DMS79 (cell line): ENCODE measurements around the gene CACNB4.
"Not testable (repeated sequence)": the region's sequence is repeated elsewhere in the genome, so short reads cannot be mapped to it uniquely, and the experiment has no call there.

Experiments used
- DNase-seq: peaks from one replicate; lab custom pipeline; 2025; lab: John Stamatoyannopoulos, UW

The CACNB4 gene

DNA sequence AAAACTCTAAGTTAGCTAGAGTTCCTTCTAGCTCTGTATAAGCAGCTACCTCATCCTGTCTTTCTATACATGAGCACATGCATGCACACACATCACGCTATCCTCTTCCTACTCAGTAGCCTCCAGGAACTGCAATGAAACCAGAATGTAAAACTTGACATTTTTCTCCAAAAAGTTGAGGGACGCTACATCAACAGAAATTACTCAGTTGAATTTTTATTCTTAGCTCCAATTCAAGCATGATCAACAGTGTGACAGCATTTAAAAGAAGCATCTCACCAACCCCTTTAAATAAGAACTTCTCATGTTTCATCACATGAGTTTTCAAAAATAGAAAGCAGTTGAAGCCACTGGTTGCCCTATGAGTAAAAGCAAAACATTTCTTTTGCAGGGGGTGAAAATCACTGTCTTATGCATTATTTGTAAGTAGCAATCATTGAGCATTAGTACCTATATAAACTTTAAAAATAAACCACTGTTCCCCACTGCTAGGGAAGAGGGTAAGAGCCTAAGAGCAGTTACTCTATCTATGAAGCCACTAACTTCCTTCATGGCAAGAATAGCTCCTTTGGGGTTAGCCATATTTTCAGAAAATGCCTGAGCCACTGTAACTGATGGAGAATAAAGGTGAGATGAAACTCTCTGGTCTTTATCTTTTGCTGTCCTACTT, 192.7 kb downstream of the CACNB4 start:
- no peak for DNase-seq

DNA sequence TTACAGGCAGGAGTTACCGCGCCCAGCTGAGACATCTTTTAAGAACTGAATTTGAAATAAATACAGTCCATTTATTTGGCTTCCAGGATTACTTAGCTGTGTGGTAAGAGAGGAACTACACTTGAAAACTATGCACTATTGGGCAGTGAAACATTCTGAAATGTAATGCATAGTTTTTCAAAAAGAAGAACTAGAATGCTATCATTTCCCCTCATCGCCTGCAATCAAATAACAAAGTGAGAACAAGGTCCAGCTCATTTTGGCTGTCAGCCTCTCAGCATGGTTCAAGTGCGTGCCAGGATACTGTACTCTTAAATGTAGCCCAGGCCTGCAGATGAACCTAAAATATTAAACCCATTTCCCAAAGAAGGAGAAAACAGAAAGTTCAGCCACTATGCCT, 194.0 kb downstream of the CACNB4 start:
- no peak for DNase-seq

DNA sequence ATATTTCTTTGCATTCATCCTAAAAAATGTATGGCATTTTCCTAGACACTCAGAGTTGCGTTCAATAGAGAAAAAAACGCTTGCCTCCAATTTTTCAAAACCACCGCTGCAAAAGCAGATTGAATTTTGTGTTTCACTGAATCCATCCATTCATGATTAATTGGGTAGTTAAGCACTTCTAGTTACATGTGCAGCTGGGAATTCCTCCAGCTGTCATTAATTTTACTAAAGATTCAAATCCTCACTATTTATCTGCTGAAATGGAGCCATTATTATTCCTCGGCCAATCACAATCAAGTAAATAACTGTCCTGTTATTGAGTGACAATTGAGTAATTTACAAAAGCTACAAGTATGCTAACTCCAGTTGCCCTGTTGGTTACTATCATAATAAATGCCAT, 194.8 kb downstream of the CACNB4 start:
- no peak for DNase-seq

DNA sequence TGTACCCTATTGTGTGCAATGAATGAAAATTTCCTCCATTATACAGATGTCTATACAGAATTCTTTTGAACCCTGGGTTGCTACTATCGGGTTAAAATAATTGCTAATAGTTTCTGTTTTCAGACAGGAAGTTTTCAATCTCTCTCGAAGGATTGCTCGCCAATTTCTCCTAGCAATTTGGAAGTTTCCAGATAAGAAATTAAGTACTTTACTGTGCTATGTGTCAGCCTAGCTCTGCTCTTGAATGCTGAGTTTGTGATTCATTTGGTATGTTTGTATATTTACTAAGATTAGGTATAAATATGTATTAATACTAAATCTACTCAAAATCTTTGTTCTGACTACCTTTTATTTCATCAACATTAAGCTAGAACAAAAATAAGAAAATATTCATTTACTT, 196.0 kb downstream of the CACNB4 start:
- DNase-seq: no peak

DNA sequence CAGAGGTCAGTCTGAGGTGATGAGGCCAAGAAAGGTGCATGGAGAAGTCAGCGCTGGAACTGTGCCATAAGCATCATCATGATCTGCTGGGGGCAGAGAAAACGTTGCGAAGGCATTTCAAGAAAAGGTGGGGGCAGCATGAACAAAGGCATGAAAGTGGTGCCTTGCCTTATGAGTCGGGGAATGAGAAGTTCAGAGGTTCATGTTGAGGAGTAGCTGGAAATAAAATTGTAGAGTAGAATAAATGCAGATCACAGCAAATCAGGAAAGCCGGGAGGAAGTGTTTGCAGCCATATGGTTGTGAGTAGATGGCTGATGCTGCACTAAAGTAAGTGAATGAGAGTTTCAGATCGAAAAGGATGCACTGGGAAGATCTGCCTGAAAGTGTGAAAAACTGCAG, 198.5 kb downstream of the CACNB4 start:
- no peak for DNase-seq

DNA sequence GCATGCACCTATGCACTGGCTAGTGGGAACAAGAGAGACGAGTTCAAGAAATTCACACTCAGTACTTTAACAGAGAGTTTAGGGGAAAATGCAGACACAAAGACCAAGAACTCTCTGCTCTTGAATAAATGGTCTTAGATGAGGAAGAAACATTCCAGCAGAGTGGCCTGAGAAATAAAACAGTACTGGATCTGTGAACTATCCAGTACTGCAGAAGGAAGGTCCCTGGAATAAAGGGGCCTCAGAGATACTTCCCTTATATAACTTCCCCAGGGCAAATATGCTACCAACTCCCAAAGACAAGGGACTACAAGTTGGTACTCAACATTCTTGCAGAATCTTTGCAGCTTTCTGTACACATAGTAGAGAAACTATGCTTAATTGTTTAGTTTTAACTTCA, 199.7 kb downstream of the CACNB4 start:
- DNase-seq: no peak

DNA sequence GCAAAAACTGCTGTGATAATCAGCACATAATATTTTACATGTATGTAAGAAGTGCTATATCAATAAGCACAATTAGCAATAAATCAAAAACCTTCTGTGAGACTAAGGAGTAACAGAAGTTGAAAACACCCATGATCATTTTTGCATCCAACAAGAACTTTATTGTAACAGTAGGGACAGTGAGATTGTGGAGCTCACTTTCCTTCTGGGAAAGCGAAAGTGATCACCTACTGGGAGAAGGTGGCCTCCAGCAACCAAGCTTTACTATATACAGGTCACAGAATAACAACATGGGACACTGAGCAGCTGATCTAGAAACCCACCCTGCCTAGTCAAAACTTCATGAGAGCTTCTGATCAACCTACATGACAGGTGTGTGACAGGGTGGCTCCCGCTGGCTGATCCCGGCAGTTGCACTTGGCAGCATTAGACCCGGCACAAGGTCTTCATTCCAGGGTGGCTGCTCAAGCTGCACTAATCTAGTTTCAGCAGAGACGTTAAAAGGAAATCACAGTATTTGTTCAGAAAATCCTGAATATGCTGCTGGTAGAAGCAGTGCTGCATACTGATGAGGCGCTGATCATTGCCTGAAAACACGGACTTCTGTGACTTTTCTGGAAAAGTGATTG, 207.2 kb downstream of the CACNB4 start:
- no peak for DNase-seq

DNA sequence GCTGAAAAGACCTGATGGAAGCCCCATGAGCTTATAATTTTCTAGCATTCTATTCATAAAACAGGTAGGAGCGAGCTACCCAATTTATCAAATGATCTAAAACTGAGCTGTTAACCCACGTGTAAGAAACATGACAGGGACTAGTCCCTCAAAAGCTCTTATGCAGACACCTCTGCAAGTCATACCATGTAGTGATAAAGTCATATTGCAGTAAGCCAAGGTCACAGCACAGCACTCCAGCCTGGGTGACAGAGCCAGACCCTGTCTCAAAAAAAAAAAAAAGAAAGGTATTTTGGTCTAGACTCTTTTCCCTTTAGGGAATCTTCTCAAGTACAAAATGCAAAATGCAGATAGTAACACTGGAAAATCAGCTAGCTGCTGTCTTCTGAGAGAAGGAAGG, 211.7 kb downstream of the CACNB4 start:
- no peak for DNase-seq

DNA sequence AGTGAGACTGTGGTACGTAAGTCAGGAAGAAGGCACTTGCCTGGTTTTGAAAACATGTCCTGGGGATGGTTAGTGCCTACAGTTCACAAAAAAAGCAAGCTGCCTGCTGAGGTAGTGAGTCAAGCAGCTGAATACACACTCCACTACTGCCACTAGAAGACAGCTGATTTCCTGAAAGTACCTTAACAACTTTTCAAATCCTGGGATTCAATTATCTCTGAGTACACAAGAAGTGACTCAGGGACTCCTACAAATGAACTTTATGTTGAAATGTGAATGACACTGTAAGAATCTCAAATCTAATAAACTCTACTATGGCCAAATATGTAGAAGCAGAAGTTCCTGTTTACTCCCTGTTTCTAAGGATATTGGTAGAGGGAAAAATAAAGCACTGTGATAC, 212.6 kb downstream of the CACNB4 start:
- no peak for DNase-seq

DNA sequence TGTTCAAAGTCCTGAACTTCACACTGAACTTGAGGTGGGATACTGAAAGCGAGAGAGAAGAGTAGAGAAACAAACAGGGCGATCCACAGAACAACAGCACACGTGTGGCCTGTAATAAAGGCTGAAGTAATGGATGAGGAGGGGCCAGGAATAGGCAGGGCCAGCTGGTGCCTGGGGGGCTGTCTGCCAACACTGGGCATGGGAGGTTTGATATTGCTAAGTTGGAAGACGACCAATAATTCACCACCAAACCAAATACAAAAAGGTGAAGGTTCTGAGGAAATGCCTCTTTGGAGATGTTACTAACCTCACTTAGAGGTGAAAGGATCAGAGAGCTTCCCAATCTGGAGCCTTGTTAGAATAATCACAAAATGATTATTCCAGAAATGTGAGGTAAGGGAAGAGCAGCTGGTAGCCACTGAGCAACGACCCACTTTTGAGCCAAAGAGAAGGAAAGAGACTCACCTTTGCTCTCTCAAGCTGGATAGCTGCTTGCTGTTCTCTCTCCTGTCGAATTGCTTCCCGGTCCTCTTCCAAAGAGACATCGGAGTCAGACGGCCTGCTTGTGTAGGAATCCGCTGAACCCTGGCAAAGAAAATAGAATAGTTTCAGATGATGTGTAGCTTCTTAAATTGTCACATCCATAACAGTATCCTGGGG, 215.9 kb downstream of the CACNB4 start:
- DNase-seq: no peak

DNA sequence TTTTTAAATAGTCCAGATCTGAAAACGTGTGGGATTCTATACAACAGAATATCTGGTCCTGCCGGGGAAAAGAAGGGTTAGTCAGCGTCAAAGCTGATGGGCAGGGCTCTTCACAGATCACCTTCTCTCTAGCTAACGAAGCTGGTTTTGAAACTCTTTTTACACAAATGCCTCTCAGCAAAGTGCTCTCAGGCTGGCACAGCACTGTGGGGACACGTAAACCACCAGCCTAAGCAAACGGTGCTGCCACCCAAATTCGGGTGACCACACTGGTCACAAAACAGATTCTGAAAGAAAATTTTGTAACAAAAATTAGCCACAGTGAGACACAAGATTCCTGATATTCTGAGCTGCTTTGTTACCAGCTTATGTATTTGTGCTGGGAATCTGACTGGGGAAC, 217.5 kb downstream of the CACNB4 start:
- no peak for DNase-seq

DNA sequence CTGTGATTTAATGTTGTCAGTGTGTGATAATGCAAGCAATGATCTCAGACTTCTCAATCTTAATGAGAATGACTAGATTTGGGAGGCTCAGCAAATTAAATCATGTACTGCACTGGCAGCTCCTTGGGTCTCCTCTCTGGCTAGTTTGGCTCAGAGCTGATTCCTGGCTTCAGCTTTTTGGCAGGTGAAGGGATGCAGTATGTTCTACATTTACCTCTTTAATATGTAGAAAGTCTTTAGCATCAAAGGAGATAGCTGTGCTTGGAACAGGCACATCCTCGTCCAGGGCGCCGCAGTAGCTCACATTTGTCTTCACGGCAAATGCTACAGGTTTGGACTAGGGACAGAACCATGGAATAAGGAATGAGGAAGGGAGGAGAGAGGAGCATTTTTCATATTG, 218.3 kb downstream of the CACNB4 start:
- DNase-seq: no peak

DNA sequence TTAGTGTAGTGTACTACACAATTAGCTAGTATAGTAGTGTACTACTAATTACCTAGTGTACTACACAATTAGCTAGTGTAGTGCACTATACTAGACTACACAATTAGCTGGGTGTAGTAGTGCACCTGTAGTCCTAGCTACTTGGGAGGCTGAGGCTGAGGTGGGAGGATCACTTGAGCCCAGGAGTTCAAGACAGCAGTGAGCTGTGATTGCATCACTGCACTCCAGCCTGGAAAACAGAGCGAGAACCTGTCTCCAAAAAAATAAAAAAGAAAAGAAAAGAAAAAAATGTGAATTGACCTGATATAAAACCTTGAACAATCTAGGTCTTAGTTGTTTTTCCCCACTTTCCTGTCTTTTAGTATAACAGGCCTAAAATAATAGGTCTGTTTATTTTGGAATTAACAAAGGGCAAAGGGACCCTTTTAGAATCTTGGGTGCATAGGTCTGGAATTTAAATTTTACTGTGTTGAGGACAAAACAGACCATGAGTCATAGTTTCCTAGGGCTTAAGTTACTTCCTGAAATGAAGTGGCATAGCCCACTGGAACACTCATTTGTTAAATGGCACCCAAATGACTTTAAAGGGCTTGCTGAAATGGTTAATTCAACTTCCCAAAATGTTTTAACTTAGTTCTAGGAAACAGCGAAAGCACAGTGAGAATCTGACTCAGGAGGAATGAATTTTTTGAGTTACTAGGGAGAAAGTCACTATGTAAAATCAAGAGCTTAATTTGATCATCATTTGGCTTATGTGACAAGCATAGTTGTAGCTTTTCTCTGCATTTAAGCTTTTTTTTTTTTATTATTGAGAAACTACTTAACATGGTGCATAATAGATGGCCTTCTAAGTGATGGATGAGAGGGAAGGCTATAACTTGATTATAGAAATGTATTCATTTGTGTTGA, 219.9 kb downstream of the CACNB4 start:
- no peak for DNase-seq

DNA sequence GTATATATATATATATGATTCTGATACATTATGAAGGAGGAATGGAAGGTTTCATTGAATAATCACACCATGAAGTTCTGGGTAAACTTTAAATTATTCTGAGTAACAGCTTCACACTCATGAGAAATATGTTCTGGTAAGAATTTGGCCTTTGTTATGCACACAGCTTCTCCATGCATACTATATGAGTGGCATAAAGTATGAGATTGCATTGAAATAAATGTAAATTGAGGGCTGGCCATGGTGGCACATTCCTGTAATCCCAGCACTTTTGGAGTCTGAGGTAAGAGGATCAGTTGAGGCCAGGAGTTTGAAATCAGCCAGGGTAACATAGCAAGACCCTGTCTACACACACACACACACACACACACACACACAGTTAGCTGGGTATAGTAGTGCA, 220.6 kb downstream of the CACNB4 start:
- DNase-seq: no peak

DNA sequence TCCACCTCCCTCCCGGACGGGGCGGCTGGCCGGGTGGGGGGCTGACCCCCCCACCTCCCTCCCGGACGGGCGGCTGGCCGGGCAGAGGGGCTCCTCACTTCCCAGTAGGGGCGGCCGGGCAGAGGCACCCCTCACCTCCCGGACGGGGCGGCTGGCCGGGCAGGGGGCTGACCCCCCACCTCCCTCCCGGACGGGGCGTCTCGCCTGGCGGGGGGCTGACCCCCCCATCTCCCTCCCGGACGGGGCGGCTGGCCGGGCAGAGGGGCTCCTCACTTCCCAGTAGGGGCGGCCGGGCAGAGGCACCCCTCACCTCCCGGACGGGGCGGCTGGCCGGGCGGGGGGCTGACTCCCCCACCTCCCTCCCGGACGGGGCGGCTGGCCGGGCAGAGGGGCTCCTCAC, 223.2 kb downstream of the CACNB4 start:
- not testable (repeated sequence) for DNase-seq

DNA sequence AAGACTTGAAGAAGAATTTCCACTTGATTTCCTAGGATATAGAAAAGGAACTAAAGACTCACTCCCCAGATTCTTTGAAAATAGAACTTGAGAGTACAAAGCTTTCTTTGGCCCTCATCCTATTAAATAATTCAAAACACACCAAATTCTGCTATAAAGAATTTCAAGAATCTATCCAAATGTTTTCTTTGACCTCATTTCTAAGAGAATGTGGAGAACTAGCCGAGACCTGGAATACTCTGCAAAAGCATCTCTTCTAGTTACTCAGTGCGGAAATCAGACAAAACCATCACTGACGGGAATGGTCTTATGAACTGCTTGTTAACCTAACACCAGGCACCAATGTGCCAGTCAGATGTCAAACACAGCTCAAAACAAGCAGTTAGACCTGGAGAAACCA, 226.4 kb downstream of the CACNB4 start:
- no peak for DNase-seq

DNA sequence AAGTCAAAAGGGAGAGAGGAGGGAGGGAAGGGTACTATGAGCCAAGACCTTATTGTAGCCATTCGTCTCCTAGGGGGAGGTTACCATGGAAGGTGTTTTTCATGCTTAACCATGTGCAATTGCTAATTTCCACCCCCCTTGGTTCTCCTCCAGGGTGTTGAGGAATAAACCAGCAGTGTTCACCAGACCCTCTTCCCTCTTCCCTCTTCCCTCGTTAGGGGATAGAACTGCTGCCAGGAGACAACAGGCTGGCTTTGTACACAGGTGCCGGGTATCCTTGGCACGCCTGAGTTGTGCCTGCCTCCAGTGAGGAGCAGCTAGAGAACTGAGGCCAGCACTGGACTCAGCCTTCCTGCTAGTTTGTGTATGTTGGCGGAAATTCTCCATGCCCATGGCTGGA, 229.6 kb downstream of the CACNB4 start:
- DNase-seq: no peak

DNA sequence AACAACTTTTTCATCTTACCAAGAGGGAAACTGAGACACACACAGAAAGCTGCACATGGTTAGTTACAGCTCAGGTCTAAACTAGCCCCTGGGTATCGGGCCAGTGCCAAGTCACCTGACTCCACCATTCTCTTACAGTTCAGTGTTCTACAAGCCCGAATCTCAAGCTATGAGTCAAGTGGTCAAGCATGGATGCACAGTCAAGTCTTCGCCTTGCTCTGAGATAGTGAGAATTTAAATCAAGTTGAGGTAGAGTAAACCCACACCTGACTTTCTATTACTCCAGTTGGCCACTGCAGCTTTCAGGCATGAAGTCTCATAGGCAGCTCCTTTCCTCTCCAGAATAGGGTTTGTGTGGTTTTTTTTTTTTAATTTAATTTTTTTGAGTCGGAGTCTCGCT, 236.1 kb downstream of the CACNB4 start:
- peak; percentile 97 for DNase-seq

DNA sequence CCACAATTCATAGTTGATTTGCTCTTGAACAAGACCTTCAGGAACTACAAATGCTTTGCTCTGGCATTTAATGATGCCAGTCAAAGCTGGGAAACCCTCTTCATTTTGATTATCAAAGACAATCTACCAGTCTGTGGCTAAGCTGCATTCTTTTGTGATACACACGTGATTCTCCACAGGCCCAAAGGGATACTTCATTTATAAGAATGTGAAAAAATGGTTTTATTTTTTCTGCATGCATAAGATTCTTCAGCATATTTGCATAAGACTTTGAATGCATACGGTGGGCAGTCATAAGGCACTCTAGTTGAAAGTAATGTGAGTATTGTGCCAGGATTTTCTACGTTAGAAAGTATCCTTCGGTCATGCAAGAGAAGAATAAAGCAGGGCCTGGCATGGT, 237.7 kb downstream of the CACNB4 start:
- DNase-seq: peak; percentile 89

DNA sequence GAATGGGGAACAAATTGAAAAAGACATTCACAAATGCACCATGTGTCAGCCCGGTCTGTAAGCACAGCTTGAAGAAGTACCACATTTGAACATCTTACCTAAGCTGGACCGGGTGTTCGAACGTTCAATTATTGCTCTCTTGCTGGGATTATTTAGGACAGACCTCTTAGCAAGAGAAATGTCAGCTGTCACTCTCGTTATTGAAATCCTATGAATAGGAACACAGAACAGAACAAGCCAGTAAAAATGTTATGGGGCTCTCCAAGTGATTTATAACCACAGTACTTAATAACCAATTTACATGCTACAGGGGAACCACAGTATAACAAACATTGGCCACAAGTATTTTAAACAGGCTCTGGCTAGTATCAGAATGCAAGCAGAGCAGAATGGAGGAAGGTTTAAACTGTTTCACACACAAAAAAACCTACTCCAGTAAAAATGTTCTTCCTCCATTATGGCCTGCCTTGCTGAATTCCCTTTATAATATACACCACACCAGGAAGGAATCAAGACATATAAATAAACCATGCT, 238.2 kb downstream of the CACNB4 start:
- peak; percentile 89 for DNase-seq

DNA sequence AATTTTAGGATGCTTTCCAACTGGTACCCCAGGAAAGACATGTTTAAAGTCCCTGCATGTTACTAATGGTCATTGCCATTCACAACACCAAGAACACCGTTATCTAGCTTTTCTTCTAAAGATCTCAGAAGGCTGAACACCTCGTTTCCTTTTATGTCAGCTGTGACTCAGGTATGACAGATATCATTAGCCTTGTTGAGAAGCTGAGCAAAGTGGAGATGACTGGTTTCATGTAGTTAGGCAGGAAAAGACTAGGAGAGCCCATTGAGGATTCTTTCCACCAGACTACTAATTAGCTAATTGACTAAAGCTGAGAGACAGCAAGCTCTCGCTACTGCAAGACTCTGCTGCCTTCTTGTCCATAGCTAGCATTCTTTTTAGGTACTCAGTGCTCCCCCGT, 238.6 kb downstream of the CACNB4 start:
- DNase-seq: no peak

DNA sequence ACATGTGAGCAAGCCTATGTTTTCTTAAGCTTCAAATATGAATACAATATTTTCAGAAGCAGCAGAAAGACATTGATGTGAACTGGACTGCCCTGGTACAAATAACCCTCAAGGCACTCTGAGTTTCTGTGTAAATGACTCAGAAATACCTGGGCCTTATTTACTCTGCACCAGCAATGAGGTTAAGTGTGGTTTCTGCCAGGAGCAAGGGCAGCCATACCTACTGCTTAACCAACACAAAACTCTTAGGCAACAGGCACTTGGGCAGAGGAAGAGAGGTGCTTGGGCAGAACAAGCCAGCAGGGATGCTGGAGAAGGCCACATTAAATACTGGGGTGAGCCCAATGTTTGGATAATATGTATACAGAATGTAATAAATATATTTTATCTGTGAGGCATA, 241.2 kb downstream of the CACNB4 start:
- no peak for DNase-seq
